Hepatocyte (in vitro differentiated cells): ENCODE results near the gene CGGBP1. TPM values are rescaled to one million over a fixed set of nuclear protein-coding genes. Genes with fewer than 3 reads are reported as not detected.
"Not testable (repeated sequence)": the region's sequence is repeated elsewhere in the genome, so short reads cannot be mapped to it uniquely, and the experiment has no call there.

Experiments
- DNase-seq: peaks from one replicate; pipeline ENCODE4 v3.0.0-alpha.2; 2016; ENCODE audit warnings: low spot score
- H2AFZ ChIP-seq: fragments of 200-600 bp; sonication (generic); 2 replicates; pipeline ENCODE4 v1.6.0; 2016; ENCODE audit warnings: antibody characterized with exemption, mild to moderate bottlenecking
- H3K27ac ChIP-seq: fragments of 200-600 bp; sonication (generic); 2 replicates; pipeline ENCODE4 v1.5.1; 2016; ENCODE audit warnings: mild to moderate bottlenecking
- H3K27me3 ChIP-seq: fragments of 200-600 bp; sonication (generic); 2 replicates; pipeline ENCODE4 v1.6.1; 2016
- H3K36me3 ChIP-seq: fragments of 200-600 bp; sonication (generic); replicated peaks from 2 replicates; pipeline ENCODE4 v1.5.1; 2016; ENCODE audit warnings: low read depth; ENCODE audit not compliant: insufficient read depth
- H3K4me1 ChIP-seq: fragments of 200-600 bp; sonication (generic); 2 replicates; pipeline ENCODE4 v1.5.1; 2016; ENCODE audit warnings: mild to moderate bottlenecking, moderate library complexity; ENCODE audit not compliant: insufficient read depth
- H3K4me2 ChIP-seq: fragments of 200-600 bp; sonication (generic); 2 replicates; pipeline ENCODE4 v1.6.0; 2016
- H3K4me3 ChIP-seq: fragments of 200-600 bp; sonication (generic); 2 replicates; pipeline ENCODE4 v1.5.1; 2016; ENCODE audit warnings: mild to moderate bottlenecking
- H3K79me2 ChIP-seq: fragments of 200-600 bp; sonication (generic); 2 replicates; pipeline ENCODE4 v1.6.0; 2017; ENCODE audit warnings: mild to moderate bottlenecking
- H3K9me2 ChIP-seq: fragments of 200-600 bp; sonication (generic); replicated peaks from 2 replicates; pipeline ENCODE4 v1.6.0; 2017; ENCODE audit warnings: mild to moderate bottlenecking; ENCODE audit not compliant: insufficient read depth
- H3K9me3 ChIP-seq: fragments of 200-600 bp; sonication (generic); 2 replicates; pipeline ENCODE4 v1.5.1; 2016; ENCODE audit warnings: low read depth, mild to moderate bottlenecking
- H4K20me1 ChIP-seq: fragments of 200-600 bp; sonication (generic); 2 replicates; pipeline ENCODE4 v1.6.0; 2016; ENCODE audit warnings: mild to moderate bottlenecking; ENCODE audit not compliant: insufficient read depth, poor library complexity, severe bottlenecking
- CTCF ChIP-seq: fragments of 200-600 bp; sonication (generic); IDR thresholded peaks from 2 replicates; pipeline ENCODE4 v1.5.1; 2016; ENCODE audit warnings: antibody characterized with exemption, mild to moderate bottlenecking; ENCODE audit not compliant: poor library complexity
- EZH2 ChIP-seq: fragments of 200-600 bp; sonication (generic); IDR thresholded peaks from 2 replicates; pipeline ENCODE4 v1.6.1; 2016; ENCODE audit warnings: antibody characterized with exemption, mild to moderate bottlenecking, borderline replicate concordance
- EZH2phosphoT487 ChIP-seq: fragments of 200-600 bp; sonication (generic); IDR thresholded peaks from one replicate; pipeline ENCODE4 v1.6.1; 2018; ENCODE audit warnings: antibody characterized with exemption, mild to moderate bottlenecking, low read depth, moderate library complexity; ENCODE audit not compliant: unreplicated experiment, severe bottlenecking
- WGBS: methylation state at CpG from one replicate; pipeline ENCODE4 v1.1.6; 2016; ENCODE audit warnings: low lambda C conversion rate; ENCODE audit errors: missing lambda C conversion rate; 5-methylcytosine and 5-hydroxymethylcytosine counted together
- polyA plus RNA-seq: library from polyadenylated mRNA; unstranded; fragments of >200 nt; fragmentation: Nextera tagmentation; extraction: Ambion mirVana; gene quantifications from 2 replicates; pipeline ENCODE4 v1.2.1, GENCODE V29; 2016
- total RNA-seq: library from RNA; depleted of rRNA; stranded (reverse); fragments of >200 nt; gene quantifications from 2 replicates; pipeline ENCODE4 v1.2.3, GENCODE V29; 2014

The CGGBP1 gene
- total and polyA plus RNA-seq, 2 experiments from 2014 or later = 46.6 to 75.9 TPM

- Histone ChIP-seq H3K9me3 (no peaks in the 10 kb centered on the region), H3K36me3 (no peaks in the 10 kb centered on the region), H4K20me1 (no peaks in the 10 kb centered on the region), H3K4me2 (no peak overlapping the region), H3K27ac (no peak overlapping the region), H3K4me3 (no peak overlapping the region), H3K27me3 (no peaks in the 10 kb centered on the region), H3K4me1 (no peaks in the 10 kb centered on the region), H3K79me2 (no peaks in the 10 kb centered on the region), H3K9me2 (no peaks in the 10 kb centered on the region), H2AFZ (no peak overlapping the region)
- WGBS = 68% methylated on average over 4 of the region's 4 CpGs
- DNase-seq = no peak
- no peak for TF ChIP-seq EZH2phosphoT487
- TF ChIP-seq EZH2 = no peak
- TF ChIP-seq CTCF = no peak
These were observed 33.7 kb downstream of the CGGBP1 start for GRCh38 chr3:88025001-88025552.

GRCh38 chr3:88019024-88019423, 39.8 kb downstream of the CGGBP1 start:
- H3K9me3 ChIP-seq = no peaks in the 10 kb centered on the region
- TF ChIP-seq EZH2 (no peak), EZH2phosphoT487 (no peak), CTCF (no peak)
- no peaks in the 10 kb centered on the region for H4K20me1 ChIP-seq
- H2AFZ ChIP-seq = no peak overlapping the region
- H3K9me2 ChIP-seq = no peaks in the 10 kb centered on the region
- H3K4me1 ChIP-seq = no peaks in the 10 kb centered on the region
- H3K27me3 ChIP-seq = no peaks in the 10 kb centered on the region
- 72% methylated on average over 2 of the region's 2 CpGs for WGBS
- no peaks in the 10 kb centered on the region for H3K79me2 ChIP-seq
- H3K4me3 ChIP-seq = no peak overlapping the region
- no peak overlapping the region for H3K27ac ChIP-seq
- no peak overlapping the region for H3K4me2 ChIP-seq
- no peak for DNase-seq
- no peaks in the 10 kb centered on the region for H3K36me3 ChIP-seq

- not testable (repeated sequence) for H3K36me3 ChIP-seq, H2AFZ ChIP-seq, H3K27ac ChIP-seq, H3K4me1 ChIP-seq, H4K20me1 ChIP-seq, DNase-seq, H3K79me2 ChIP-seq, H3K9me2 ChIP-seq, H3K27me3 ChIP-seq, H3K4me3 ChIP-seq, H3K9me3 ChIP-seq, H3K4me2 ChIP-seq
- 95% methylated on average over 23 of the region's 35 CpGs for WGBS
These were observed 43.1 kb downstream of the CGGBP1 start for GRCh38 chr3:88015656-88016055.

GRCh38 chr3:88013592-88013991, 45.2 kb downstream of the CGGBP1 start:
- Histone ChIP-seq H2AFZ (no peak overlapping the region), H4K20me1 (no peaks in the 10 kb centered on the region), H3K79me2 (no peaks in the 10 kb centered on the region), H3K4me1 (no peaks in the 10 kb centered on the region), H3K9me3 (no peaks in the 10 kb centered on the region), H3K9me2 (no peaks in the 10 kb centered on the region), H3K4me2 (no peak overlapping the region), H3K27ac (no peak overlapping the region), H3K4me3 (no peak overlapping the region), H3K36me3 (no peaks in the 10 kb centered on the region), H3K27me3 (no peaks in the 10 kb centered on the region)
- peak; percentile 10 for DNase-seq
- WGBS = 67% methylated on average over 2 of the region's 2 CpGs
- TF ChIP-seq CTCF = no peak
- no peak for TF ChIP-seq EZH2
- TF ChIP-seq EZH2phosphoT487 = no peak
